ENCODE measurements around the gene METTL14. TPM values are rescaled to one million over a fixed set of nuclear protein-coding genes. Genes with fewer than 3 reads are reported as not detected.
A peak's percentile ranks its signal among the peaks of the same experiment; 100 is the strongest.

The METTL14 gene
- total RNA-seq, 1 experiment from 2014 or later, result 26.1 TPM

DNA sequence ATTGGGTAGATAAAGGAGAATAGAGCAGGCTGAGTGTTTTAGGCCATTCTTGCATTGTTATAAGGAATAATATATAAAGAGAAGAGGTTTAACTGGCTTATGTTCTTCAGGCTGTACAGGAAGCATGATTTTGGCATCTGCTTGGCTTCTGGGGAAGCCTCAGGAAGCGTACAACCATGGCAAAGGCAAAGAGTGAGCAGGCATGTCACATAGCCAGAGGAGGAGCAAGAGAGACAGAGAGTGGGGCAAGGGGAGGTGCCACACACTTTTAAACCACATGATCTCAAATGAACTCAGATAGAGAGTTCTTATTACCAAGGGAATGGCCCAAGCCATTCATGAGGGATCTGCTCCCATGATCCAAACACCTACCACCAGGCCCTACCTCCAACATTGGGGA is 4.4 kb upstream of the METTL14 start:
- H3K27ac Mint-ChIP-seq (ENCODE audit: unreplicated experiment), result no peak overlapping the region

DNA sequence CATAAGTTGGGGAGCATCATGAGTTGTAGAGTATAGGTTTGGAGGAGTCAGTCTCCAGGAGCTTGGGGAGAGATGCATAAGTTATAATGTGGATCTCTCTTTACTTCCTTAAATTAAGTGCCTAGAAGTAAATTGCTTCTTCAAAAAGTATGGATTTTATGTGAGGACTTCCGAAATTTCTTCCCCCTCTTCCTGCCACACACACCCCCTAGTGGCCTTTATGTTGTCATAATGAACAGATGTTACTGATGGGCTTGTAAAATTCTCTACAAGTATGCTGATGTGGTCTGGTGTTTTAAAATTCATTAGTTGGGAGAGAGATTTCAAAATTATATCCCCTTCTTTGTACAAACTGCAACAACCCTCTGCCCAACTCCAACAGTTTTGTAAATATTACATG is 2.3 kb upstream of the METTL14 start:
- CTCF ChIA-PET, result no interaction called here
- BruUV-seq (replicated peaks), result no TSS peak
- DNase-seq, result peak; percentile 13
- no peak overlapping the region for H3K4me3 Mint-ChIP-seq (ENCODE audit: low read depth, unreplicated experiment)
- H3K4me1 Mint-ChIP-seq (ENCODE audit: low read depth, unreplicated experiment), result peaks cover 8% of the 10 kb centered on the region
- TF ChIP-seq, protein P1, sequence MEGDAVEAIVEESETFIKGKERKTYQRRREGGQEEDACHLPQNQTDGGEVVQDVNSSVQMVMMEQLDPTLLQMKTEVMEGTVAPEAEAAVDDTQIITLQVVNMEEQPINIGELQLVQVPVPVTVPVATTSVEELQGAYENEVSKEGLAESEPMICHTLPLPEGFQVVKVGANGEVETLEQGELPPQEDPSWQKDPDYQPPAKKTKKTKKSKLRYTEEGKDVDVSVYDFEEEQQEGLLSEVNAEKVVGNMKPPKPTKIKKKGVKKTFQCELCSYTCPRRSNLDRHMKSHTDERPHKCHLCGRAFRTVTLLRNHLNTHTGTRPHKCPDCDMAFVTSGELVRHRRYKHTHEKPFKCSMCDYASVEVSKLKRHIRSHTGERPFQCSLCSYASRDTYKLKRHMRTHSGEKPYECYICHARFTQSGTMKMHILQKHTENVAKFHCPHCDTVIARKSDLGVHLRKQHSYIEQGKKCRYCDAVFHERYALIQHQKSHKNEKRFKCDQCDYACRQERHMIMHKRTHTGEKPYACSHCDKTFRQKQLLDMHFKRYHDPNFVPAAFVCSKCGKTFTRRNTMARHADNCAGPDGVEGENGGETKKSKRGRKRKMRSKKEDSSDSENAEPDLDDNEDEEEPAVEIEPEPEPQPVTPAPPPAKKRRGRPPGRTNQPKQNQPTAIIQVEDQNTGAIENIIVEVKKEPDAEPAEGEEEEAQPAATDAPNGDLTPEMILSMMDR (IDR thresholded peaks at IDR 0.05; ENCODE audit: unreplicated experiment), result peak; percentile 35
- peaks cover 23% of the 10 kb centered on the region for H3K36me3 Mint-ChIP-seq (ENCODE audit: insufficient read depth, unreplicated experiment)
- no peaks in the 10 kb centered on the region for H3K9me3 Mint-ChIP-seq (ENCODE audit: low read depth, unreplicated experiment)
- H3K27ac Mint-ChIP-seq (ENCODE audit: unreplicated experiment), result no peak overlapping the region
- no peaks in the 10 kb centered on the region for H3K27me3 Mint-ChIP-seq (ENCODE audit: unreplicated experiment)
- intact Hi-C loops (cut with micrococcal nuclease; ENCODE audit: unreplicated experiment), result loop anchor here (5.0 kb wide), 1 partner anchor 146 kb away; no protein-coding TSS in a partner anchor

More for the DNA sequence above, 4.4 kb upstream of the METTL14 start:
- TF ChIP-seq, protein P1 (IDR thresholded peaks at IDR 0.05; ENCODE audit: unreplicated experiment), result no peak
- no peak for DNase-seq
- no TSS peak for BruUV-seq (replicated peaks)
- Mint-ChIP-seq H3K9me3 (ENCODE audit: low read depth, unreplicated experiment) (no peaks in the 10 kb centered on the region), H3K27me3 (ENCODE audit: unreplicated experiment) (no peaks in the 10 kb centered on the region), H3K36me3 (ENCODE audit: insufficient read depth, unreplicated experiment) (peaks cover 11% of the 10 kb centered on the region), H3K4me1 (ENCODE audit: low read depth, unreplicated experiment) (peaks cover 8% of the 10 kb centered on the region), H3K4me3 (ENCODE audit: low read depth, unreplicated experiment) (no peak overlapping the region)
- intact Hi-C loops (cut with micrococcal nuclease; ENCODE audit: unreplicated experiment), result loop anchor here (5.0 kb wide), 1 partner anchor 144 kb away; no protein-coding TSS in a partner anchor
- CTCF ChIA-PET, result no interaction called here

DNA sequence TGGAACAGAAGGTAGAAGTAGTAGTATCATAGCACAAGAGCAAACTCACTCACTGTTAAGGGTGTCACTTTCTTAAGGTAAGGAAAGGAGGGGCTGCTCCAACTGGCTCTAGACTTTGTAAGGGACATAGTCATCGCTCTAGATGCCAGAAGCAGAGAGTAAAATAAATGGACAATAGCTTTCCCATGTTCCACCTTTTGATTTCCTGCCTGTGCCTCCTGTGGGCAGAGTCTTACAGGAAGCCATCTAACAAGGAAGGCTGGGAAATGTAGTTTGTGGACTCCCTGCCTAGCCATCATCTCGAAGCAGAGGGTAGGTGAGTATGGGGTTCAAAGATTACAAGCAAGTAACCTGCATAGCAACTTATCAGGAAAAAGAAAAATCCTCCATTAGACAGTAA is 1.7 kb upstream of the METTL14 start:
- no peak overlapping the region for H3K27ac Mint-ChIP-seq (ENCODE audit: unreplicated experiment)
- BruUV-seq (replicated peaks), result no TSS peak
- TF ChIP-seq, protein P1 (IDR thresholded peaks at IDR 0.05; ENCODE audit: unreplicated experiment), result no peak
- no peaks in the 10 kb centered on the region for H3K27me3 Mint-ChIP-seq (ENCODE audit: unreplicated experiment)
- intact Hi-C loops (cut with micrococcal nuclease; ENCODE audit: unreplicated experiment), result loop anchor here (5.0 kb wide), 1 partner anchor 146 kb away; no protein-coding TSS in a partner anchor
- no peak overlapping the region for H3K4me3 Mint-ChIP-seq (ENCODE audit: low read depth, unreplicated experiment)
- no peak for DNase-seq
- H3K9me3 Mint-ChIP-seq (ENCODE audit: low read depth, unreplicated experiment), result no peaks in the 10 kb centered on the region
- H3K4me1 Mint-ChIP-seq (ENCODE audit: low read depth, unreplicated experiment), result peaks cover 8% of the 10 kb centered on the region
- H3K36me3 Mint-ChIP-seq (ENCODE audit: insufficient read depth, unreplicated experiment), result peaks cover 23% of the 10 kb centered on the region
- CTCF ChIA-PET, result no interaction called here

DNA sequence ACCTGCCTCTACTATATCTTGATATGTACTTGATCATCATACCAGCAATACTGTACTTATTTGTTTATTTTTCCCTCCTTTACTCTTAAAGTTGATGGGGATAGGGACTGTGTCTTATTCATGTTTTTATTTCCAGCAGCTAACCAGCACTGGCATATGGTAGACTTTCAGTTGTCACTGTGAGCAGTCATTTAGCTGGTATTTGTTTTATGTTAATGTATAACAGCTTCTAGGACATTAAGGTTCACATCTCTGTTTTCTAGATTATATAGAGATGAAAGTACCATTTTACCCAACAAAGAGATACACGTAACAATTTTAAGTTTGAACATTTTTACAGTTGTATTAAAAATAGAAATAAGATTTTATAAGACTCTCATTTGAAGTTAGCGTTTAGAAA is 17.9 kb downstream of the METTL14 start:
- H3K27me3 Mint-ChIP-seq (ENCODE audit: unreplicated experiment), result no peaks in the 10 kb centered on the region
- H3K4me3 Mint-ChIP-seq (ENCODE audit: low read depth, unreplicated experiment), result no peak overlapping the region
- no peak for DNase-seq
- TF ChIP-seq, protein P1 (IDR thresholded peaks at IDR 0.05; ENCODE audit: unreplicated experiment), result no peak
- H3K36me3 Mint-ChIP-seq (ENCODE audit: insufficient read depth, unreplicated experiment), result peaks cover 14% of the 10 kb centered on the region
- no TSS peak for BruUV-seq (replicated peaks)
- no peaks in the 10 kb centered on the region for H3K4me1 Mint-ChIP-seq (ENCODE audit: low read depth, unreplicated experiment)
- H3K9me3 Mint-ChIP-seq (ENCODE audit: low read depth, unreplicated experiment), result no peaks in the 10 kb centered on the region
- no peak overlapping the region for H3K27ac Mint-ChIP-seq (ENCODE audit: unreplicated experiment)
- CTCF ChIA-PET, result interaction anchor here (0.5 to 0.7 kb wide), 2 partner anchors 13 to 64 kb away, joined by 4 to 6 read pairs; no protein-coding TSS in a partner anchor
- intact Hi-C loops (cut with micrococcal nuclease; ENCODE audit: unreplicated experiment), result no loop called here

All from Calu3 (cell line).